Measurements from ENCODE around the gene NRF1. TPM values are rescaled to one million over a fixed set of nuclear protein-coding genes. Genes with fewer than 3 reads are reported as not detected.

NRF1 gene
- total and polyA plus RNA-seq, 10 of the 15 experiments (the other 5 are each of a cell fraction or from before 2014, with no cell fraction given): 3.5 to 23.1 (median 13.5) TPM

GRCh38 chr7:129768614-129769399 lies 157.3 kb downstream of the NRF1 start (continued):
- TF ChIP-seq PBX3 (IDR thresholded peaks at IDR 0.05; ENCODE audit: insufficient replicate concordance, low read depth, low read length): no peak
- no peak for TF ChIP-seq NRF1 (conservative IDR thresholded peaks at IDR 0.05; ENCODE audit: low read depth, low read length)
- no peak for TF ChIP-seq CHD1 (IDR thresholded peaks at IDR 0.05; ENCODE audit: low read depth, low read length)
- no peak for TF ChIP-seq RUNX3 (IDR thresholded peaks at IDR 0.05; ENCODE audit: low read length)
- TF ChIP-seq RCOR1 (conservative IDR thresholded peaks at IDR 0.05; ENCODE audit: low read depth, low read length): no peak
- TF ChIP-seq SP1 (IDR thresholded peaks at IDR 0.05; ENCODE audit: low read depth, low read length): no peak

GRCh38 chr7:129769400-129769774 lies 157.9 kb downstream of the NRF1 start:
- POLR2A ChIA-PET: no interaction called here
- no peak overlapping the region for H3K9ac ChIP-seq (ENCODE audit: control insufficient read depth, insufficient read depth, low read length)
- DNase-seq (ENCODE audit: low read depth, low spot score) (no peak), FAIRE-seq (no peak), ATAC-seq (no peak)
- H3K79me2 ChIP-seq (ENCODE audit: control insufficient read depth, insufficient read depth, low read length): no peaks in the 10 kb centered on the region
- H2AFZ ChIP-seq (ENCODE audit: control insufficient read depth, low read depth, low read length): no peak overlapping the region
- BruUV-seq (replicated peaks): no TSS peak
- CTCF ChIA-PET: no interaction called here
- no peak overlapping the region for H3K4me2 ChIP-seq (ENCODE audit: control insufficient read depth, insufficient read depth)
- in situ Hi-C loops (cut with MboI) (no loop called here), intact Hi-C loops (cut with micrococcal nuclease; ENCODE audit: unreplicated experiment) (no loop called here)
- no peak overlapping the region for H3K27ac ChIP-seq (ENCODE audit: control insufficient read depth, insufficient read depth)
- H3K4me1 ChIP-seq (ENCODE audit: control insufficient read depth, insufficient read depth, low read length): no peaks in the 10 kb centered on the region
- no peak overlapping the region for H3K4me3 ChIP-seq
- WGBS (ENCODE audit: insufficient coverage, insufficient replicate concordance, low lambda C conversion rate, missing lambda C conversion rate): 43% methylated on average over 9 of the region's 9 CpGs
- no peaks in the 10 kb centered on the region for H4K20me1 ChIP-seq (ENCODE audit: control insufficient read depth, insufficient read depth)
- SMC1A ChIA-PET (ENCODE audit: uncharacterized antibody, unreplicated experiment): no interaction called here
- H3K9me3 ChIP-seq (replicated peaks; ENCODE audit: control insufficient read depth, insufficient read depth, low read length): no peaks in the 10 kb centered on the region
- H3K36me3 ChIP-seq (ENCODE audit: control insufficient read depth in 2 of 2, insufficient read depth in 2 of 2, low read length in 1 of 2): no peaks in the 10 kb centered on the region
- RAD21 ChIA-PET (ENCODE audit: unreplicated experiment): no interaction called here
- H3K27me3 ChIP-seq (replicated peaks in 1 of 2; ENCODE audit: control insufficient read depth in 2 of 2, insufficient read depth in 2 of 2, low read length in 1 of 2): no peaks in the 10 kb centered on the region
- TF ChIP-seq RFX5 (IDR thresholded peaks at IDR 0.05; ENCODE audit: low read depth, low read length): no peak
- no peak for TF ChIP-seq SIX5 (IDR thresholded peaks at IDR 0.05; ENCODE audit: low read depth, low read length, severe bottlenecking)
- TF ChIP-seq REST (IDR thresholded peaks at IDR 0.05; ENCODE audit: low read depth, low read length): no peak
- TF ChIP-seq ETV6 (conservative IDR thresholded peaks at IDR 0.05 in 1 of 2, IDR thresholded peaks at IDR 0.05 in 1 of 2; ENCODE audit: borderline replicate concordance in 1 of 2, low read depth in 1 of 2): no peak
- no peak for TF ChIP-seq YBX1 (IDR thresholded peaks at IDR 0.05)
- TF ChIP-seq ZNF592 (IDR thresholded peaks at IDR 0.05): no peak
